PC-3 (cell line): Measurements from ENCODE around the gene MYL7. TPM values are rescaled to one million over a fixed set of nuclear protein-coding genes. Genes with fewer than 3 reads are reported as not detected.

ENCODE experiments used
- ATAC-seq: fragments of 200-7000 bp; cut with Tn5 transposase; 2 replicates; pipeline ENCODE4 v1.9.1; 2020; ENCODE audit warnings: mild to moderate bottlenecking, moderate library complexity
- BruUV-seq: library from RNA; stranded (reverse); fragments of 400-500 nt; replicated peaks from 2 replicates; lab custom pipeline; 2021; lab: Mats Ljungman, UMichigan
- CTCF ChIA-PET: fragments of 300-600 bp; sonication (Branson Sonifier 250); formaldehyde crosslinking; loops from one replicate; lab custom pipeline; 2022; ENCODE audit warnings: antibody characterized with exemption; lab: Charles Lee
- POLR2A ChIA-PET: fragments of 300-600 bp; sonication (Branson Sonifier 250); formaldehyde crosslinking; loops from one replicate; lab custom pipeline; 2022; ENCODE audit warnings: antibody characterized with exemption; ENCODE audit not compliant: unreplicated experiment; lab: Charles Lee
- DNase-seq: peaks from one replicate; pipeline ENCODE4 v3.0.0-alpha.2; 2015
- H2AFZ ChIP-seq: fragments of 300-600 bp; sonication (generic); 2 replicates; pipeline ENCODE4 v1.6.0; 2016; ENCODE audit warnings: antibody characterized with exemption, low read length
- H3F3A ChIP-seq: fragments of 300-600 bp; sonication (generic); one replicate; pipeline ENCODE4 v1.6.0; 2017; ENCODE audit warnings: antibody characterized with exemption, low read length, control low read depth, mild to moderate bottlenecking; ENCODE audit not compliant: unreplicated experiment
- H3K27ac ChIP-seq: fragments of 300-600 bp; sonication (generic); 2 replicates; pipeline ENCODE4 v1.5.1; 2016; ENCODE audit warnings: mild to moderate bottlenecking, low read length
- H3K27me3 ChIP-seq: fragments of 300-600 bp; sonication (generic); 2 replicates; pipeline ENCODE4 v1.6.1; 2016; ENCODE audit warnings: low read length, mixed read lengths
- H3K36me3 ChIP-seq: fragments of 300-600 bp; sonication (generic); 2 replicates; pipeline ENCODE4 v1.6.1; 2016; ENCODE audit warnings: low read depth, mixed run types, low read length, mixed read lengths
- H3K4me1 ChIP-seq: fragments of 300-600 bp; sonication (generic); 2 replicates; pipeline ENCODE4 v1.5.1; 2016; ENCODE audit warnings: low read length; ENCODE audit not compliant: insufficient read depth
- H3K4me2 ChIP-seq: fragments of 300-600 bp; sonication (generic); 2 replicates; pipeline ENCODE4 v1.6.0; 2016; ENCODE audit warnings: low read length
- H3K4me3 ChIP-seq: fragments of 300-600 bp; sonication (generic); 2 replicates; pipeline ENCODE4 v1.5.1; 2016; ENCODE audit warnings: mild to moderate bottlenecking, low read length, mixed read lengths
- H3K79me2 ChIP-seq: fragments of 300-600 bp; sonication (generic); 2 replicates; pipeline ENCODE4 v1.6.1; 2017; ENCODE audit warnings: low read length, mixed read lengths
- H3K9ac ChIP-seq: fragments of 300-600 bp; sonication (generic); 2 replicates; pipeline ENCODE4 v1.6.0; 2016; ENCODE audit warnings: mild to moderate bottlenecking, low read length
- H3K9me2 ChIP-seq: fragments of 300-600 bp; sonication (generic); replicated peaks from 2 replicates; pipeline ENCODE4 v1.6.1; 2016; ENCODE audit warnings: mixed run types, low read length, mixed read lengths
- H3K9me3 ChIP-seq: fragments of 300-600 bp; sonication (generic); 2 replicates; pipeline ENCODE4 v1.6.1; 2016; ENCODE audit warnings: low read length, mixed read lengths
- H4K20me1 ChIP-seq: fragments of 300-600 bp; sonication (generic); 2 replicates; pipeline ENCODE4 v1.6.1; 2016; ENCODE audit warnings: low read length, mixed read lengths
- CTCF ChIP-seq: fragments of 300-600 bp; sonication (generic); conservative IDR thresholded peaks from 2 replicates; pipeline ENCODE4 v1.5.1; 2017; ENCODE audit warnings: antibody characterized with exemption, low read depth, mild to moderate bottlenecking, low read length
- EZH2 ChIP-seq: fragments of 300-600 bp; sonication (generic); IDR thresholded peaks from one replicate; pipeline ENCODE4 v1.6.1; 2017; ENCODE audit warnings: antibody characterized with exemption, mild to moderate bottlenecking, low read length; ENCODE audit not compliant: unreplicated experiment
- EZH2phosphoT487 ChIP-seq: fragments of 300-600 bp; sonication (generic); IDR thresholded peaks from 2 replicates; pipeline ENCODE4 v1.6.1; 2018; ENCODE audit warnings: mild to moderate bottlenecking, antibody characterized with exemption, low read length, borderline replicate concordance
- intact Hi-C: fragments of 100-400 bp; cut with micrococcal nuclease; formaldehyde crosslinking; loops from 2 replicates; pipeline ENCODE4 v1.9.0; 2023
- total RNA-seq: library from RNA; depleted of rRNA; stranded (reverse); fragments of >200 nt; gene quantifications from 2 replicates; pipeline ENCODE4 v1.2.3, GENCODE V29; 2014

MYL7 gene
- total RNA-seq, 1 experiment from 2014 or later = not detected

GRCh38 chr7:44139311-44140010 is 1.7 kb downstream of the MYL7 start:
- no peaks in the 10 kb centered on the region for H3K9me2 ChIP-seq
- ChIA-PET CTCF (no interaction called here), POLR2A (no interaction called here)
- H3K27ac ChIP-seq = no peak overlapping the region
- intact Hi-C loops = no loop called here
- no peak overlapping the region for H3K4me3 ChIP-seq
- no peaks in the 10 kb centered on the region for H3K9me3 ChIP-seq
- H3F3A ChIP-seq = no peaks in the 10 kb centered on the region
- no peak overlapping the region for H3K9ac ChIP-seq
- DNase-seq = no peak
- H3K36me3 ChIP-seq = no peaks in the 10 kb centered on the region
- no peaks in the 10 kb centered on the region for H4K20me1 ChIP-seq
- H2AFZ ChIP-seq = no peak overlapping the region
- no peaks in the 10 kb centered on the region for H3K4me1 ChIP-seq
- no peak for TF ChIP-seq EZH2phosphoT487
- TF ChIP-seq EZH2 = no peak
- no peak for TF ChIP-seq CTCF
- no peaks in the 10 kb centered on the region for H3K27me3 ChIP-seq
- no peak for ATAC-seq
- BruUV-seq = no TSS peak
- no peak overlapping the region for H3K4me2 ChIP-seq
- H3K79me2 ChIP-seq = no peaks in the 10 kb centered on the region

GRCh38 chr7:44138698-44139097 is 2.4 kb downstream of the MYL7 start:
- no peaks in the 10 kb centered on the region for H3K36me3 ChIP-seq
- no TSS peak for BruUV-seq
- TF ChIP-seq CTCF (0 out of 2 replicates have a peak, but pooled peaks have one; percentile 18), EZH2 (no peak), EZH2phosphoT487 (no peak)
- H4K20me1 ChIP-seq = no peaks in the 10 kb centered on the region
- no peak overlapping the region for H3K27ac ChIP-seq
- no peaks in the 10 kb centered on the region for H3K4me1 ChIP-seq
- no peaks in the 10 kb centered on the region for H3F3A ChIP-seq
- no peaks in the 10 kb centered on the region for H3K79me2 ChIP-seq
- ChIA-PET POLR2A (no interaction called here), CTCF (no interaction called here)
- no peaks in the 10 kb centered on the region for H3K9me2 ChIP-seq
- H3K4me3 ChIP-seq = no peak overlapping the region
- H3K9ac ChIP-seq = no peak overlapping the region
- no peaks in the 10 kb centered on the region for H3K27me3 ChIP-seq
- no peak for DNase-seq
- H2AFZ ChIP-seq = no peak overlapping the region
- intact Hi-C loops = no loop called here
- no peak overlapping the region for H3K4me2 ChIP-seq
- ATAC-seq = no peak
- no peaks in the 10 kb centered on the region for H3K9me3 ChIP-seq

- CTCF ChIA-PET = no interaction called here
- Histone ChIP-seq H3K4me1 (no peaks in the 10 kb centered on the region), H2AFZ (no peak overlapping the region), H3K27me3 (no peaks in the 10 kb centered on the region), H3K79me2 (no peaks in the 10 kb centered on the region), H3K9ac (no peak overlapping the region), H4K20me1 (no peaks in the 10 kb centered on the region), H3K9me3 (no peaks in the 10 kb centered on the region), H3K4me2 (no peak overlapping the region), H3F3A (no peaks in the 10 kb centered on the region), H3K36me3 (no peaks in the 10 kb centered on the region), H3K27ac (no peak overlapping the region), H3K9me2 (no peaks in the 10 kb centered on the region), H3K4me3 (no peak overlapping the region)
- DNase-seq (no peak), ATAC-seq (no peak)
- TF ChIP-seq EZH2 = no peak
- TF ChIP-seq CTCF = no peak
- TF ChIP-seq EZH2phosphoT487 = no peak
- intact Hi-C loops = no loop called here
- no TSS peak for BruUV-seq
- POLR2A ChIA-PET = no interaction called here
Measured at GRCh38 chr7:44136731-44137130, 4.4 kb downstream of the MYL7 start.
